K562 (cell line): ENCODE data around the gene FTSJ3. TPM values are rescaled to one million over a fixed set of nuclear protein-coding genes. Genes with fewer than 3 reads are reported as not detected.
A peak's percentile ranks its signal among the peaks of the same experiment; 100 is the strongest.
"Not testable (repeated sequence)": the region's sequence is repeated elsewhere in the genome, so short reads cannot be mapped to it uniquely, and the experiment has no call there.

Source experiments
- ATAC-seq: fragments of 200-7000 bp; cut with Tn5 transposase; 3 replicates; pipeline ENCODE4 v1.9.1; 2020; ENCODE audit warnings: moderate library complexity
- BruUV-seq: library from RNA; stranded (reverse); fragments of 400-500 nt; replicated peaks from 2 replicates; lab custom pipeline; 2021; lab: Mats Ljungman, UMichigan
- CTCF ChIA-PET: fragments of 300-600 bp; formaldehyde crosslinking; extraction: SDS; loops from one replicate; lab custom pipeline; 2021; ENCODE audit warnings: low intra/inter-chr PET ratio; lab: Yijun Ruan, JAX
- POLR2A ChIA-PET: fragments of 300-600, 350-650 bp; sonication (Branson Sonifier 250); formaldehyde crosslinking; extraction: SDS; loops from one replicate; lab custom pipeline; 2021; ENCODE audit warnings: antibody characterized with exemption, inconsistent platforms; lab: Yijun Ruan, JAX
- DNase-seq, 4 experiments: peaks; one replicate each; pipeline versions ENCODE4 v3.0.0 to v3.0.0-alpha.2; 2011 to 2018; ENCODE audit warnings: low spot score in 3 of 4, mixed read lengths in 3 of 4; ENCODE audit errors: extremely low read depth in 1 of 4
- FAIRE-seq: peaks from 2 replicates; lab custom pipeline; 2011; peaks lifted over from hg19 to GRCh38; lab: Jason Lieb, UNC
- H2AFZ ChIP-seq: 2 replicates; pipeline ENCODE4 v1.6.0; 2011; ENCODE audit warnings: low read depth, low read length, control low read depth, inconsistent platforms
- H3K27ac ChIP-seq: fragments of 200-600 bp; 3 replicates; pipeline ENCODE4 v1.8.0; 2011; ENCODE audit warnings: low read depth, mild to moderate bottlenecking, control low read depth, inconsistent platforms, low read length, moderate library complexity, mixed read lengths; ENCODE audit errors: extremely low read depth
- H3K27me3 ChIP-seq, 2 experiments: fragments of 300-600 bp in 1 of 2; 2 replicates in 1 of 2; 3 replicates in 1 of 2; pipeline versions ENCODE4 v1.6.0 to v1.8.0; 2011; ENCODE audit warnings: inconsistent platforms in 2 of 2, low read length in 2 of 2, mild to moderate bottlenecking in 1 of 2, mixed read lengths in 1 of 2, moderate library complexity in 1 of 2; ENCODE audit not compliant: control insufficient read depth in 2 of 2, insufficient read depth in 2 of 2
- H3K36me3 ChIP-seq: fragments of 300-600 bp; 3 replicates; pipeline ENCODE4 v1.8.0; 2011; ENCODE audit warnings: mild to moderate bottlenecking, low read length, inconsistent platforms; ENCODE audit not compliant: control insufficient read depth, insufficient read depth
- H3K4me1 ChIP-seq, 2 experiments: fragments of 200-600 bp in 1 of 2; replicated peaks in 1 of 2; 2 replicates in 1 of 2; 3 replicates in 1 of 2; pipeline versions ENCODE4 v1.5.1 to v1.8.0; 2011; ENCODE audit warnings: inconsistent platforms in 2 of 2, low read length in 2 of 2, mild to moderate bottlenecking in 1 of 2, mixed read lengths in 1 of 2, moderate library complexity in 1 of 2; ENCODE audit not compliant: control insufficient read depth in 2 of 2, insufficient read depth in 2 of 2
- H3K4me2 ChIP-seq: 2 replicates; pipeline ENCODE4 v1.6.1; 2011; ENCODE audit warnings: low read length, control low read depth, inconsistent platforms, mixed read lengths; ENCODE audit not compliant: insufficient read depth
- H3K4me3 ChIP-seq: fragments of 200-600 bp; sonication (generic), shearing (Covaris generic); 2 replicates; pipeline ENCODE4 v1.5.1; 2016; ENCODE audit warnings: control low read depth, inconsistent platforms
- H3K79me2 ChIP-seq: fragments of 200-600 bp; 3 replicates; pipeline ENCODE4 v1.8.0; 2011; ENCODE audit warnings: low read length, inconsistent platforms; ENCODE audit not compliant: control insufficient read depth, insufficient read depth
- H3K9ac ChIP-seq, 2 experiments: 2 replicates each; pipeline versions ENCODE4 v1.6.0 to v1.6.1; 2011; ENCODE audit warnings: low read depth in 2 of 2, low read length in 2 of 2, control low read depth in 1 of 2, inconsistent platforms in 1 of 2, mild to moderate bottlenecking in 1 of 2, mixed read lengths in 1 of 2; ENCODE audit not compliant: insufficient read depth in 1 of 2
- H3K9me1 ChIP-seq: one replicate; pipeline ENCODE4 v1.6.0; 2011; ENCODE audit warnings: inconsistent platforms, mild to moderate bottlenecking, low read length, moderate library complexity; ENCODE audit not compliant: control insufficient read depth, insufficient read depth
- H3K9me3 ChIP-seq: replicated peaks from 2 replicates; pipeline ENCODE4 v1.5.1; 2011; ENCODE audit warnings: low read depth, low read length, inconsistent platforms; ENCODE audit not compliant: control insufficient read depth, insufficient read depth
- H4K20me1 ChIP-seq: replicated peaks from 2 replicates; pipeline ENCODE4 v1.6.1; 2011; ENCODE audit warnings: low read length, inconsistent platforms, mixed read lengths; ENCODE audit not compliant: control insufficient read depth, insufficient read depth
- ATF4 ChIP-seq: fragments of 450-650 bp; formaldehyde crosslinking; IDR thresholded peaks from 2 replicates; pipeline ENCODE4 v1.4.0; 2022; ENCODE audit warnings: mild to moderate bottlenecking, moderate library complexity
- CEBPG ChIP-seq, 3 experiments: fragments of 200-800 bp in 1 of 3; sonication (Bioruptor generic) in 1 of 3; sonication (generic) in 1 of 3; formaldehyde crosslinking in 1 of 3; IDR thresholded peaks in 2 of 3; conservative IDR thresholded peaks in 1 of 3; 2 replicates each; pipeline versions ENCODE4 v1.6.1 to v1.8.0; 2016 to 2022; ENCODE audit warnings: missing compliant biosample characterization in 2 of 3, missing genetic modification characterization in 2 of 3, mild to moderate bottlenecking in 1 of 3, missing genetic modification reagents in 1 of 3
- NR2C2 ChIP-seq, 2 experiments: fragments of 200-800 bp in 1 of 2; sonication (Bioruptor generic) in 1 of 2; sonication (generic) in 1 of 2; formaldehyde crosslinking in 1 of 2; IDR thresholded peaks; 2 replicates each; pipeline versions ENCODE4 v1.6.1 to v1.8.0; 2016 to 2022; ENCODE audit warnings: mild to moderate bottlenecking in 1 of 2, missing compliant biosample characterization in 1 of 2, missing genetic modification characterization in 1 of 2, missing genetic modification reagents in 1 of 2
- ZNF584 ChIP-seq: fragments of 200-800 bp; sonication (Bioruptor generic); IDR thresholded peaks from 2 replicates; pipeline ENCODE4 v1.6.1; 2016; ENCODE audit warnings: low read depth, mild to moderate bottlenecking, missing genetic modification characterization, missing compliant biosample characterization
- WGBS: fragments of 100-300 bp; shearing (Covaris generic); methylation state at CpG from one replicate; pipeline ENCODE4 v1.1.6; 2016; ENCODE audit warnings: low coverage, mixed read lengths; ENCODE audit not compliant: insufficient coverage; ENCODE audit errors: missing lambda C conversion rate; 5-methylcytosine and 5-hydroxymethylcytosine counted together
- in situ Hi-C: fragments of 300-500 bp; cut with MboI; formaldehyde crosslinking; loops from 4 replicates; pipeline ENCODE4 v1.15.0; 2018; ENCODE audit warnings: inconsistent platforms, mixed read lengths
- intact Hi-C: fragments of 100-400 bp; cut with micrococcal nuclease; formaldehyde crosslinking; loops from 2 replicates; pipeline ENCODE4 v1.14.2; 2022
- polyA plus RNA-seq, 8 experiments: library from polyadenylated mRNA; depleted of rRNA in 4 of 8; stranded (reverse) in 5 of 8; unstranded in 3 of 8; fragments of >200 nt; fragmentation: Nextera tagmentation in 2 of 8; fragmentation: Illumina TruSeq in 1 of 8; extraction: Ambion mirVana in 2 of 8; extraction: Trizol in 1 of 8; gene quantifications; 2 replicates each; pipeline versions ENCODE4 v1.2.1 to v1.2.3, GENCODE V29; 2011 to 2014; ENCODE audit warnings: inconsistent platforms in 1 of 8, missing spikeins in 1 of 8
- total RNA-seq, 7 experiments: library from RNA; depleted of rRNA in 6 of 7; stranded (reverse); fragments of >200 nt in 6 of 7; fragmentation: Illumina TruSeq in 2 of 7; extraction: Trizol in 2 of 7; gene quantifications; 2 replicates each; pipeline versions ENCODE4 v1.2.1 to v1.2.3, GENCODE V29; 2011 to 2021; ENCODE audit warnings: low replicate concordance in 1 of 7
- TF ChIP-seq, protein P1 (sequence below), 2 experiments: fragments of 450-650 bp in 1 of 2; sonication (generic) in 1 of 2; formaldehyde crosslinking in 1 of 2; IDR thresholded peaks in 1 of 2; conservative IDR thresholded peaks in 1 of 2; 2 replicates each; pipeline versions ENCODE4 v1.6.1 to v1.8.1; 2016 to 2023; ENCODE audit warnings: mild to moderate bottlenecking in 2 of 2, moderate library complexity in 2 of 2, inconsistent platforms in 1 of 2, missing genetic modification reagents in 1 of 2

The FTSJ3 gene
- total and polyA plus RNA-seq, 9 of the 15 experiments (the other 6 are each of a cell fraction or from before 2014, with no cell fraction given) = 18.0 to 65.6 (median 52.4) TPM

DNA sequence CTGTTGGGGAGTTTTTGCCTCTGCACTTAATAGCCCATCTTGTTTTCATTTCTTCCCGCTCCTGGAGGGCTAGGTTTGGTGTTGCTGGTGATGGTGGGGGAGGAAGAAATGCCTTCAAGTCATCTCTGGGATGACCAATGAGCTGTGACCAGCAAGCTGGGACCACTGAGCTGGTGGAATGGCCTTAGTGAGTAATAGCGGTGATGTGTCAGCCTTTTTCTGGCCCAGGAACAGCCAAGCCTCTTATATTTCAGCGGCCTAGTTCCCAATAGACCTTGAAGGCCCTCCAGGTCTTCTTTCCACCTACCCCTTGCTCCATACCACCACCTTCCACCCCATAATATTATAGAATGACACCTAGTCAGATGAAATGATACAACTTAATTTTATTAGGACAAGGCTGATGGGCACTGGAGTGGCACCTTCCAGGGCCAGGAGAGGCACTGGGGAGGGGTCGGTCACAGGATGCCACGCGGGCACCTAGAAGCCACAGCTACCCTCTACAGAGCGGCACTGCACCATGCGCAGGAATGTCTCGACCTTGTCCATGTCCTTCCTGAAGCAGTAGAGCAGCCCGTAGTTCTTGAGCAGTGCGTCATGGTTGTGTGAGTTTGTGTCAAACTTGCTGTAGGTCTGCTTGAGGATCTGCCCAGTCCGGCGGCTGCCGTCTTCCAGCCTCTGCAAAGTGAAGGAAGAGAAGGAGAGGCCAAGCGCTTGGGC lies 44.3 kb upstream of the FTSJ3 start:
- ATAC-seq, H3K4me1 ChIP-seq, intact Hi-C loops, H3K9me1 ChIP-seq, H3K79me2 ChIP-seq, H4K20me1 ChIP-seq, H3K36me3 ChIP-seq, H3K9me3 ChIP-seq, H3K4me2 ChIP-seq, FAIRE-seq, BruUV-seq, H3K9ac ChIP-seq, POLR2A ChIA-PET, H2AFZ ChIP-seq, H3K4me3 ChIP-seq, in situ Hi-C loops, DNase-seq, CTCF ChIA-PET, H3K27me3 ChIP-seq, H3K27ac ChIP-seq: not testable (repeated sequence)
- 61% methylated on average over 9 of the region's 15 CpGs for WGBS

GRCh38 chr17:63870292-63870665 lies 42.8 kb upstream of the FTSJ3 start:
- WGBS = 42% methylated on average over 4 of the region's 4 CpGs
- H3K27me3 ChIP-seq; H3K9me1 ChIP-seq; H4K20me1 ChIP-seq; intact Hi-C loops; H3K9ac ChIP-seq; H3K36me3 ChIP-seq; BruUV-seq; FAIRE-seq; H3K79me2 ChIP-seq; H2AFZ ChIP-seq; H3K9me3 ChIP-seq; H3K4me3 ChIP-seq; H3K4me1 ChIP-seq; H3K4me2 ChIP-seq; in situ Hi-C loops; DNase-seq; H3K27ac ChIP-seq; CTCF ChIA-PET; TF ChIP-seq NR2C2 (CRISPR knock-in tag; IDR thresholded peaks at IDR 0.05): not testable (repeated sequence)
- 0 out of 3 replicates have a peak, but pooled peaks have one; percentile 18 for ATAC-seq
- POLR2A ChIA-PET = interaction anchor here (1.1 to 1.3 kb wide), 2 partner anchors 10 to 19 kb away, joined by 3 to 5 read pairs; no protein-coding TSS in a partner anchor
- TF ChIP-seq CEBPG (CRISPR knock-in tag; IDR thresholded peaks at IDR 0.05) (0 out of 2 replicates have a peak, but pooled peaks have one; percentile 22), CEBPG (tag; conservative IDR thresholded peaks at IDR 0.05 in 1 of 2, IDR thresholded peaks at IDR 0.05 in 1 of 2) (peak in 1 of 2 experiments; percentile 91; a peak in 2 of 4 replicates), ATF4 (0 out of 2 replicates have a peak, but pooled peaks have one; percentile 43), NR2C2 (tag; IDR thresholded peaks at IDR 0.05) (peak; percentile 31; the same call in 1 of the 2 replicates), ZNF584 (CRISPR knock-in tag) (0 out of 2 replicates have a peak, but pooled peaks have one; percentile 49)
- TF ChIP-seq, protein P1, sequence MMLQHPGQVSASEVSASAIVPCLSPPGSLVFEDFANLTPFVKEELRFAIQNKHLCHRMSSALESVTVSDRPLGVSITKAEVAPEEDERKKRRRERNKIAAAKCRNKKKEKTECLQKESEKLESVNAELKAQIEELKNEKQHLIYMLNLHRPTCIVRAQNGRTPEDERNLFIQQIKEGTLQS (IDR thresholded peaks at IDR 0.05) = peak; percentile 36; the same call in 1 of the 2 replicates
- TF ChIP-seq, protein P1 (CRISPR knock-in tag; conservative IDR thresholded peaks at IDR 0.05) = not testable (repeated sequence)
